Right cardiac atrium (tissue), 5 donors: ENCODE measurements around the gene FGF11. TPM values are rescaled to one million over a fixed set of nuclear protein-coding genes. Genes with fewer than 3 reads are reported as not detected.

Source experiments
- ATAC-seq, 2 donors: fragments of 200-7000 bp; cut with Tn5 transposase; one replicate each; pipeline versions ENCODE4 v1.8.0 to v1.9.1; 2020; ENCODE audit warnings: moderate library complexity in 2 of 2, mild to moderate bottlenecking in 1 of 2
- DNase-seq, 3 donors: peaks; one replicate each; pipeline ENCODE4 v3.0.0-alpha.2; 2020
- H3K27ac ChIP-seq: one replicate; pipeline ENCODE4 v1.5.1; 2013; ENCODE audit warnings: mild to moderate bottlenecking, low read length, control low read depth, moderate library complexity
- H3K27me3 ChIP-seq: one replicate; pipeline ENCODE4 v1.6.1; 2013; ENCODE audit not compliant: control insufficient read depth, insufficient read depth
- H3K4me1 ChIP-seq: one replicate; pipeline ENCODE4 v1.6.1; 2013; ENCODE audit warnings: low read length; ENCODE audit not compliant: control insufficient read depth, insufficient read depth
- H3K4me3 ChIP-seq: one replicate; pipeline ENCODE4 v1.5.1; 2013; ENCODE audit warnings: low read length, control low read depth
- H3K9me3 ChIP-seq: one replicate; pipeline ENCODE4 v1.6.1; 2013; ENCODE audit warnings: low read length; ENCODE audit not compliant: control insufficient read depth
- WGBS: extraction: QIAGEN DNeasy Blood & Tissue Kit; methylation state at CpG from one replicate; pipeline ENCODE4 v1.1.7; 2013; 5-methylcytosine and 5-hydroxymethylcytosine counted together
- intact Hi-C, 4 donors: fragments of 100-400 bp; cut with DNase I; formaldehyde crosslinking; loops; one replicate each; pipeline versions ENCODE4 v1.11.0 to v1.14.0; 2022 to 2023
- long read RNA-seq, 4 donors: library from polyadenylated mRNA; unstranded; transcript quantifications; one replicate each; pipeline ENCODE4 v2.0.0, GENCODE V29; 2020 to 2021
- polyA plus RNA-seq: library from polyadenylated mRNA; stranded (reverse); fragments of 200-250 nt; gene quantifications from one replicate; pipeline ENCODE4 v1.2.3, GENCODE V29; 2013
- total RNA-seq, 4 donors: library from RNA; stranded (reverse); fragmentation: NEBNext Ultra II Directional; extraction: Animal tissue kit (Norgen Biotek cat#: 25700); gene quantifications; one replicate each; pipeline ENCODE4 v1.2.1, GENCODE V29; 2021
- donor health status: healthy with polysubstance abuse.
- donor health status: DM: no; HTN: yes; CAD: no.
- donor health status: DM: no; HTN: no; CAD: no.
- donor health status: DM: no; HTN: yes; CAD: no; lungs with severe emphysema.
- donor health status: DM: yes; HTN: yes; CAD: no.

FGF11 gene
- total RNA-seq: 10 to 100 TPM; 13.9 to 34.8 (median 23.9) TPM
- polyA plus RNA-seq: 31.7 TPM
- long read RNA-seq, donor 1, transcript FGF11-201 (5 exons, 3,063 nt): major isoform, 12 of 51 reads
- long read RNA-seq, donor 1, partial matches to known transcripts: 30 of 51 reads
- long read RNA-seq, donor 1, other reads (novel, unspliced or antisense): 2 of 51 reads
- long read RNA-seq, donor 2, transcript FGF11-204 (5 exons, 928 nt): minor isoform, 5 of 16 reads
- long read RNA-seq, donor 2, transcript FGF11-201 (5 exons, 3,063 nt): major isoform, 8 of 16 reads
- long read RNA-seq, donor 2, partial matches to known transcripts: 0 of 16 reads
- long read RNA-seq, donor 2, other reads (novel, unspliced or antisense): 2 of 16 reads
- long read RNA-seq, donor 3, transcript FGF11-204 (5 exons, 928 nt): minor isoform, 5 of 53 reads
- long read RNA-seq, donor 3, transcript FGF11-201 (5 exons, 3,063 nt): major isoform, 18 of 53 reads
- long read RNA-seq, donor 3, partial matches to known transcripts: 26 of 53 reads
- long read RNA-seq, donor 3, other reads (novel, unspliced or antisense): 4 of 53 reads
- long read RNA-seq, donor 4, transcript FGF11-203 (5 exons, 2,315 nt): major isoform, 6 of 16 reads
- long read RNA-seq, donor 4, partial matches to known transcripts: 3 of 16 reads
- long read RNA-seq, donor 4, other reads (novel, unspliced or antisense): 1 of 16 reads

GRCh38 chr17:7439462-7440112, at the start of gene FGF11:
Gene FGF11, plus strand, starts transcription at chr17:7439512. Its CDS starts 109 bp downstream, at chr17:7439621.
- Histone ChIP-seq H3K27me3 (no peaks in the 10 kb centered on the region), H3K9me3 (no peaks in the 10 kb centered on the region), H3K4me3 (peak within 1 kb of the TSS; percentile 51), H3K4me1 (no peaks in the 10 kb centered on the region), H3K27ac (peak within 1 kb of the TSS; percentile 77)
- ATAC-seq (no peak), DNase-seq (peak in 2 of 3 donors; percentile 63 to 66)
- intact Hi-C loops: loop anchor here (5.0 to 10.0 kb wide), 5 partner anchors 38 to 125 kb away; partner anchors contain the start of genes TMEM95 (in 3 of the 4), KCTD11 (in 2 of the 4), ZBTB4 (in 2 of the 4) and SENP3 (in 1 of the 4)
- WGBS: 1% methylated on average over 50 of the region's 50 CpGs

DNA sequence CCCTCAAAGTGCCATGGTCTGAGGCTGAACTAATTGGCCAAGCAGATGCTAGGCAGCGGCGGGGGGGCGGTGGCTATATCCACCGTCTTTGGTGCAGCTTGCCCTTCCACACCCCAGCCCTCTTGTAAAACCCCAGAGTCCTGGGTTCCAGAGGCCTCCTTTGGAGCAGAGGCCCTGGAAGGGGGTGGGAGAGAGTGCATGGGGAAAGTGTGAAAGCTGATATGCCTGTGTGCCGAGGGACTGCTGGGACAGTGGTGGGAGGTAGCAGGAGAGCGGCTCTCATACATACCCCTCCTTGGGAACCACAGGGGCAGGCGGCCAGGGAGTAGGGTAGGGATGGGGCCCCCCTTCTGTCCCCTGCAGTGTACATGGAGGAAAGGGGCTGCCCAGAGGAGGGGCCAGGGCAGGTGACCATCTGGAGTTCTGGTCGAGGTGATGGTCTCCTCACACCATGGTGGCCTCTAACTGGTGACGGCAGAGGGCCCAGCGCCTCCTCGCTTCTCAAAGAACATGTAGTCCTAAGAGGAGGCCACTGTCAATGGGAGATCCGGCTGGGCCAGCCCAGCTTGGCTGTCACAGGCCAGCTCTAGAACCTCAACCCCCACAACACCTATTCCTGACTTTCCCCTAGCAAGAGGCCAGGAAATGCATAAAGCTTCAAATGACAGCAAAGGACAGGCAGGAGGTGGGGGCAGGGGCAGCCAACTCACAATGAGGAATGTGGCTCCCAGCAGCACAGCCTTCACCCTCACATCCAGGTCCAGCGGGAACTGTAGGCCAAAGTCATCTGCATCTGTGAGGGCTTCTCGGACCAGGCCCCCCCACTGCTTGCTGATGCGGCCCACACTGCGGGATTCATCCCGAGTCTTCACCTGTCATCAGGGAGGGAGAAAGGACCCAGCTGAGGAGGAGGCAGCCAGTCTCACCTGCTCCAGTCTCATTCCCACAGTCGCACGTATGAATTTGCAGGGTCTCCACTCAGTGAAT, 49.1 kb upstream of the FGF11 start:
- no peak overlapping the region for H3K4me3 ChIP-seq
- no peaks in the 10 kb centered on the region for H3K4me1 ChIP-seq
- H3K9me3 ChIP-seq: no peaks in the 10 kb centered on the region
- intact Hi-C loops: loop anchor here in 1 of 4 donors (5.0 kb wide), 1 partner anchor 97 kb away; no protein-coding TSS in a partner anchor
- DNase-seq (peak in 1 of 3 donors; percentile 44), ATAC-seq (no peak)
- WGBS: 85% methylated on average over 19 of the region's 19 CpGs
- no peaks in the 10 kb centered on the region for H3K27me3 ChIP-seq
- no peak overlapping the region for H3K27ac ChIP-seq

DNA sequence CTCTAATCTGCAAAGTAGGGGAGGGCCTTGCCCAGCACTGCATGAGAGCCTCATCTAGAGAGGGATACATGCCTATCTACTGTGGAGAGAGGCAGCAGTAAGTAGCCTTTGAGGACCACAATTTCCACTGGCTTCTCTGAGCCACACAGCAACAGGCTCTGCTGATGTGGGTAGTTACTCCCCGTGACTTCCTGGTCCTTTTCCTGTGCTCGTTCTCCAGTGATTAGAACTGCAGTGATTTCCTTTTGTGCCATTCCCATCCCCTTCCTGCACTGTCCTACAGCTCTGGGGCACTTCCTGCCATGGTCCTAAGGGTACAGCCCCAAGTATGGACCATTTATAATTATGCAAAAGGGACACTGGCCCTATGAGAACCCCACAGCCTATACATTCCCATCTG, 48.0 kb upstream of the FGF11 start:
- intact Hi-C loops: loop anchor here in 1 of 4 donors (5.0 kb wide), 1 partner anchor 96 kb away; no protein-coding TSS in a partner anchor
- H3K27me3 ChIP-seq: no peaks in the 10 kb centered on the region
- no peak overlapping the region for H3K4me3 ChIP-seq
- WGBS: 50% methylated on average over 2 of the region's 2 CpGs
- no peaks in the 10 kb centered on the region for H3K9me3 ChIP-seq
- DNase-seq (peak in 1 of 3 donors; percentile 6), ATAC-seq (no peak)
- no peaks in the 10 kb centered on the region for H3K4me1 ChIP-seq
- no peak overlapping the region for H3K27ac ChIP-seq

DNA sequence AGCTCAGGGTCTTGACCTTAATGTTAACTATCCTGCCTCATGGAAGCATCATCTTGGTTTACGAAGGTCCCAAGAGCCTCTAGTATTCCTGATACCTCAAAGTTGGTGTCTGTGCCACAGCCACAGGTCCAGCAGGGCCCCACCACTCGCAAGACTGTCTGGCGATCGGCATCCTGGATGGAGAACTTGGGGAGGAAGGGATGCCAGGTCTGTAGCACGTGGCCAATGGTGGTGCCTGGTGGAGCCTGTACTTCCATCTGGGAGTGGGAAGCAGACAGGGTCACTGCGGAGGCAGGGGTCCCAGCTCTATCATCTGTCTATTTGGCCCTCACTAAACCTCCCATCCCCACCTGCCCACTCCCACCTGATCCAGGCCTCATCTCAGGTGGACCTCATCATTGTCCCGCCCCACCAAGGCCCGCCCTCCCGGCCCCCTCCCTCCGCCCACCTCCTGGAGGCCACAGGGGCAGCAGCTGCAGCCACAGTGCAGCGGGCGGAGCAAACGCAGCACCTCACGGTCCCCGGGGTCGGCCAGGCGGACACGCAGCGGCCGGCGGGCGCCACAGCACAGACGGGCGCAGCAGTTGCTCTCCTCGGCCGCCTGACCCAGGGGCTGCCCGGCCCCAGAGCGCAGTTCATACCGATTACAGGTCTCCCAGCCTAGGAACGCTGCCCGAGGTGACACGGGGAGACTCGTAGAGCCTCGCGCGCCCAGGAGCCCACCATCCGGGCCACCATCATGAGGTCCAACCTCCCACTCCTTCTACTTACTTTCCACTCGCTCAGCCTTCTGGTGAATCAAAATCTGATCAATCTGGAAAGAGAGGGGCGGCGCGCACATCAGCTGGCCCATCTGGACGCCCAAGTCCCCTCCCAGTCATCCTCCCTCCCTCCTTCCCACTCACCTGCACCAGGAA, 46.4 kb upstream of the FGF11 start:
- intact Hi-C loops: loop anchor here in 1 of 4 donors (5.0 kb wide), 1 partner anchor 94 kb away; no protein-coding TSS in a partner anchor

GRCh38 chr17:7393613-7394451, 45.5 kb upstream of the FGF11 start:
- H3K27me3 ChIP-seq: no peaks in the 10 kb centered on the region
- 6% methylated on average over 48 of the region's 48 CpGs for WGBS
- no peaks in the 10 kb centered on the region for H3K9me3 ChIP-seq
- peak in 1 of 3 donors; percentile 62 for DNase-seq
- peak overlapping the region; percentile 75 for H3K27ac ChIP-seq
- H3K4me3 ChIP-seq: peak overlapping the region; percentile 92
- peak; percentile 7 to 44 for ATAC-seq
- intact Hi-C loops: loop anchor here in 1 of 4 donors (5.0 kb wide), 1 partner anchor 93 kb away; no protein-coding TSS in a partner anchor
- H3K4me1 ChIP-seq: no peaks in the 10 kb centered on the region

More for the DNA sequence above, 46.4 kb upstream of the FGF11 start:
- Histone ChIP-seq H3K27me3 (no peaks in the 10 kb centered on the region), H3K9me3 (no peaks in the 10 kb centered on the region), H3K4me1 (no peaks in the 10 kb centered on the region), H3K4me3 (peak overlapping the region; percentile 92), H3K27ac (no peak overlapping the region)
- peak in 1 of 3 donors; percentile 52 for DNase-seq
- ATAC-seq: no peak
- 74% methylated on average over 42 of the region's 42 CpGs for WGBS

DNA sequence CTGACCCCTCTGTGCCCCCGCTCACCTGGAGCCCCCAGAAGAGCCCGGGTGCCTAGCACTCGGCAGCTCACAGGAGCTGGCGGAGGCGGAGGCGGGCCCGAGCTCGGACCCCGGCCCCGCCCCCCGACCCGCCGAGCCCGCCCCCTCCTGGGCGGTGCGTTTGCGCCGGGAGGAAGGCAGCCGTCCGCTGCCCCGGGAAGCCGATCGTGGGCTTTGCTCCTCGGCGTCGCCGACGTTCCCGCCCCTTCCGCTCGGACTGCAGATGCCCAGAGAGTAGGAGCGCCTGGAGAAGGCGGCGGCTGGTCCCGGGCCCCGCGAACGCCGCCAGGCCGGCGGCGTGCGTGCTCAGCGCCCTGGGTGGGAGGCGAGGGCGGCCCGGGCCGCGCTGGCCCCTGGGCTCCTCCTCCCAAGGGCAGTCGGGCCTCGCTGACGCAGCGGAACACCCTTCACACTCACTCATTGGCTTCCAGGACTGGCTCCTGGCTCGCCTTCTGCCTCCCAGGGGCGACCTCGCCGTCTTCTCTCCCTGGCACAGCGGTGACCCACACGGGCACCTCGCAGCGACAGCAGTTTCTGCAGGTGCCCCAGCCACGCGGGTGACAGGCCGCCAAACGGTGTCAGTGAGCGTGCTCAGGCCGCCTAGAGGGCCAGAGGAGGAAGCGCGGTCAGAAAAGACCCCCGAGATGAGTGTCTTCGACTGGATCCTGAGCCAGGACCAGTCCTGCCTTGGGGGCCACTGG, 44.7 kb upstream of the FGF11 start, which contains the start of gene PLSCR3:
TSS of gene PLSCR3 (minus strand) at position 74 of the 740 bp plus-strand sequence. CDS start 415 bp downstream, outside the sequence.
- no peaks in the 10 kb centered on the region for H3K27me3 ChIP-seq
- no peaks in the 10 kb centered on the region for H3K4me1 ChIP-seq
- WGBS: under 1% methylated on average over 71 of the region's 71 CpGs
- peak within 1 kb of the TSS; percentile 92 for H3K4me3 ChIP-seq
- DNase-seq (peak; percentile 91 to 97 (median 96)), ATAC-seq (peak; percentile 93 to 95)
- H3K9me3 ChIP-seq: no peaks in the 10 kb centered on the region
- intact Hi-C loops: loop anchor here in 1 of 4 donors (5.0 kb wide), 1 partner anchor 93 kb away; no protein-coding TSS in a partner anchor
- H3K27ac ChIP-seq: peak within 1 kb of the TSS; percentile 98

DNA sequence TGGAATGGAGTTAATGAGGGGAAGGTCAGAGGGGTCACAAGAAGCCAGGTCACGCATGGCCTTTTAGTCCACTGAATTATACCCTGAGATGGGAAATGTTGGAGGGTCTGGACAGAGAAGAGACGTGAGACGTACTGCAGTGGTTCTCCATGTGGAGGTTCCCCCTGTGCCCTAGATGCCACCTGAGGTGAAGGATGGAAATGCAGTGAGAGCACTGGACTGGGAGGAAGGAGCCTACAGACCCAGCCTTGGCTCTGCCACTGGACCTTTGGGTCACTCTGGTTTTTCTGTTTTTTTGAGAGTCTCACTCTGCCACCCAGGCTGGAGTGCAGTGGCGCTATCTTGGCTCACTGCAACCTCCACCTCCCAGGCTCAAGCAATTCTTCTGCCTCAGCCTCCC, 43.2 kb upstream of the FGF11 start:
- ATAC-seq (no peak), DNase-seq (peak in 1 of 3 donors; percentile 3)
- 91% methylated on average over 4 of the region's 4 CpGs for WGBS

GRCh38 chr17:7398612-7399011, 40.7 kb upstream of the FGF11 start:
- whole genome bisulfite sequencing: 83% methylated on average over 2 of the region's 2 CpGs
- ATAC-seq (no peak), DNase-seq (no peak)
- intact Hi-C loops: no loop called here
- no peaks in the 10 kb centered on the region for H3K9me3 ChIP-seq
- no peak overlapping the region for H3K4me3 ChIP-seq
- H3K27me3 ChIP-seq: no peaks in the 10 kb centered on the region
- no peak overlapping the region for H3K27ac ChIP-seq
- peaks cover 3% of the 10 kb centered on the region for H3K4me1 ChIP-seq

More for the DNA sequence above, 43.2 kb upstream of the FGF11 start:
- no peak overlapping the region for H3K4me3 ChIP-seq
- H3K9me3 ChIP-seq: no peaks in the 10 kb centered on the region
- H3K27me3 ChIP-seq: no peaks in the 10 kb centered on the region
- no peak overlapping the region for H3K27ac ChIP-seq
- no peaks in the 10 kb centered on the region for H3K4me1 ChIP-seq
- intact Hi-C loops: no loop called here
